ENCODE results near the gene ANKMY1.

- TF ChIP-seq POLR2AphosphoS5 (IDR thresholded peaks at IDR 0.05; ENCODE audit: low read depth), result no peak
- no peak for TF ChIP-seq CTCF (IDR thresholded peaks at IDR 0.05; ENCODE audit: insufficient read depth, low read length)
- TF ChIP-seq GABPA (IDR thresholded peaks at IDR 0.05; ENCODE audit: low read depth), result no peak
- TF ChIP-seq REST (IDR thresholded peaks at IDR 0.05; ENCODE audit: insufficient replicate concordance, low read depth), result no peak
- TF ChIP-seq SPI1 (IDR thresholded peaks at IDR 0.05; ENCODE audit: borderline replicate concordance, low read depth), result no peak
Measured at GRCh38 chr2:240577281-240578109, 19.7 kb upstream of the ANKMY1 start.
